Posterior cingulate gyrus (tissue), 11 donors: ENCODE data around the gene DDX11.
"Not testable (repeated sequence)": the region's sequence is repeated elsewhere in the genome, so short reads cannot be mapped to it uniquely, and the experiment has no call there.

ENCODE experiments used
- DNase-seq, 10 donors: peaks; one replicate each; pipeline versions ENCODE4 v3.0.0 to v3.0.0-alpha.2; 2020 to 2021; ENCODE audit warnings: mixed read lengths in 3 of 10
- intact Hi-C: fragments of 100-400 bp; cut with DNase I; formaldehyde crosslinking; loops from one replicate; pipeline ENCODE4 v1.15.1; 2023

Gene DDX11

DNA sequence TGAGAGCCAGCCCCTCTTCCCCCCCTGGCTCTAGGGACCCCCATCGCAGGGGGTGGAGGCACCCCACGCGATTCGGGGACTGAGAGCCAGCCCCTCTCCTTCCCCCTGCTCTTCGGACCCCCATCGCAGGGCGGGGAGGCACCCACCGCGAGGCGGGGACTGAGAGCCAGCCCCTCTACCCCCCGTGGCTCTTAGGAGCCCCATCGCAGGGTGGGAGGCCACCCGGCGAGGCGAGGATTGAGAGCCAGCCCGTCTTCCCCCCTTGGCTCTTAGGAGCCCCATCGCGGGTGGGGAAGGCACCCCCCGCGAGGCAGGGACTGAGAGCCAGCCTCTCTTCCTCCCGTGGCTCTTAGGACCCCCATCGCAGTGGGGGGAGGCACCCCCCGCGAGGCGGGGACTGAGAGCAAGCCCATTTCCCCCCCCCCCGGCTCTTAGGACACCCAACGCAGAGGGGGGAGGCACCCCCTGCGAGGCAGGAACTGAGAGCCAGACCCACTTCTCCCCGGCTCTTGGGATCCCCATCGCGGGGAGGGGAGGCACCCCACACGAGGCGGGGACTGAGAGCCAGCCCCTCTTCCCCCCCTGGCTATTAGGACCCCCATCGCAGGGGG, 45.6 kb downstream of the DDX11 start:
- intact Hi-C loops: no loop called here
- DNase-seq: peak in 1 of 10 donors; percentile 80

DNA sequence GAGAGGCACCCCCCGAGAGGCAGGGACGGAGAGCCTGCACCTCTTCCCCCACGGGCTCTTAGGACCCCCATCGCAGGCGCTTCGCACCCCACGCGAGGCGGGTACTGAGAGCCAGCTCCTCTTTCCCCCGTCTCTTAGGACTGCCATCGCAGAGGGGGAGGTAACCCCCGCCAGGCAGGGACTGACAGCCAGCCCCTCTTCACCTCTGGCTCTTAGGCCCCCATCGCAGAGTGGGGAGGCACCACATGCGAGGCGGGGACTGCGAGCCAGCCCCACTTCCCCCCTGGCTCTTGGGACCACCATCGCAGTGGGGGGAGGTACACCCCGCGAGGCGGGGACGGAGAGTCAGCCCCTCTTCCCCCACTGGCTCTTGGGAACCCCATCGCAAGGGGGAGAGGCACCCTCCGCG, 46.1 kb downstream of the DDX11 start:
- no peak for DNase-seq
- intact Hi-C loops: no loop called here

DNA sequence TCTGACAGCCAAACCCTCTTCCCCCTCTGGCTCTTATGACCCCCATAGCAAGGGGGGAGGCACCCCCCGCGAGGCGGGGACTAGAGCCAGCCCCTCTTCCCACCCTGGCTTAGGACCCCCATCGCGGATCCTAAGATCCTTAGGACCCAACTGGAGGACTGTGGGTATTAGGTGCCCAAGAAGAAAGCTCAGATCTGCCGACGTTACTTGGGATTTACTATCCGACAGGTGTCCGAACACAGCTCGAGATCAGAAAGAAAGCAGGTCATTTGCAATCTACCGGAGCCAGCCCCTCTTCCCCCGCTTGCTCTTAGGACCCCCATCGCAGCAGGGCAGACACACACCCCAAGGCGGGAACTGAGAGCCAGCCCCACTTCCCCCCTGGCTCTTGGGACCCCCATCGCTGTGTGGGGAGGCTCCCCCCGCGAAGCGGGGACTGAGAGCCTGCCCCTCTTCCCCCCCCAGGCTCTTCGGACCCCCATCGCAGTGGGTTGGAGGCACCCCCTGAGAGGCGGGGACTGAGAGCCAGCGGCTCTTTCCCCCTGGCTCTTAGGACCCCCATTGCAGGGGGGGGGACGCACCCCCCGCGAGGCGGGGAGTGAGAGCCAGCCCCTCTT, 46.8 kb downstream of the DDX11 start:
- no peak for DNase-seq

DNA sequence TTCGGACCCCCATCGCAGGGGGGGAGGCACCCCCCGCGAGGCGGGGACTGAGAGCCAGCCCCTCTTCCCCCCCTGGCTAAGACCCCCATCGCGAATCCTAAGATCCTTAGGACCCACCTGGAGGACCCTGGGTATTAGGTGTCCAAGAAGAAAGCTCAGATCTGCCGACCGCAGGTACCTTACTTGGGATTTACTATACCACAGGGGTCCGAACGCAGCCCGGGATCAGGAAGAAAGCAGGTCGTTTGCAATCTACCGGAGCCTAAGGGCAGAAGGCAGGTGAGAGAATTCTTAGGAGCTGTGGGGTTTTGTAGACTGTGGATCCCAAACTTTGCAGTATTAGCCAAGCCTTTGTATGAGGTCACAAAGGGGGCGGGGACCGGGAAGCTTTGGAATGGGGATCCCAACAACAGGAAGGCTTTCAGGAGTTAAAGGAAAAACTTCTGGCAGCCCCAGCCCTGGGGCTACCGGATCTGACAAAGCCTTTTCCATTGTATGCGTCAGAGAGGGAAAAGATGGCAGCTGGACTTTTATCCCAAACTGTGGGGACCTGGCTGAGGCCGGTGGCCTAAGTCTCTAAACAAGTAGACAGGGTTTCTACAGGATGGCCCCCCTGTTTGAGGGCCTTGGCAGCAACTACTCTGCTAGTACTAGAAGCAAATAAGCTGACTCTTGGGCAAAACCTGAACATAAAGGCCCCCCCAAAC, 47.5 kb downstream of the DDX11 start:
- DNase-seq, intact Hi-C loops: not testable (repeated sequence)

More for the DNA sequence above, 46.8 kb downstream of the DDX11 start:
- intact Hi-C loops: no loop called here

DNA sequence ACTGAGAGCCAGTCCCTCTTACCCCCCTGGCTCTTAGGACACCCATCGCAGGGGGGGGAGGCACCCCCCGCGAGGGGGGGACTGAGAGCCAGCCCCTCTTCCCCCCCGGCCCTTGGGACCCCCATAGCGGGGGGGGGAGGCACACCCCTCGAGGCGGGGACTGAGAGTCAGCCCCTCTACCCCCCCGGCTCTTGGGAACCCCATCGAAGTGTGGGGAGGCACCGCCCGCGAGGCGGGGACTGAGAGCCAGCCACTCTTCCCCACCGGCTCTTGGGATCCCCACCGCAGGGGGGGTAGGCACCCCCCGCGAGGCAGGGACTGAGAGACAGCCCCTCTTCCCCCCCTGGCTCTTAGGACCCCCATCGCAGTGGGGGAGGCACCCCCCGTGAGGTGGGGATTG, 48.8 kb downstream of the DDX11 start:
- intact Hi-C loops: no loop called here
- DNase-seq: peak in 1 of 10 donors; percentile 69

DNA sequence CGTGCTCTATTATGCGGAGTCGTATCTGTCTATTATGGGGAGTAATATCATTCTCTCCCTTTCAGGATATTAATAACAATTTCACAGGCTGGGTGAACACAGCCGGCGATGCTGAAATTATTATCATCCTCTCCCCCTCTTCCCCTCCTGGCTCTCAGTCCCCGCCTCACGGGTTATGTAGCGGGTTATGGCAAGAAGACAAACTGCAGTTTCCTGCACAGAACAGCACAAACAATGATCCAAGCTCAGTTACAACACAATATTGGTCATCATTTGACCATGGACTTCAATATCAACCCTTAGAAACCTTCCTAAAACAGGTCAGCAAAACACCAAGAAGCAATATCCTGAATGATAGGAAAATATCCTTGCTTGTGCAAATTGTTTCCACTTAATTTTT, 50.5 kb downstream of the DDX11 start:
- DNase-seq, intact Hi-C loops: not testable (repeated sequence)

DNA sequence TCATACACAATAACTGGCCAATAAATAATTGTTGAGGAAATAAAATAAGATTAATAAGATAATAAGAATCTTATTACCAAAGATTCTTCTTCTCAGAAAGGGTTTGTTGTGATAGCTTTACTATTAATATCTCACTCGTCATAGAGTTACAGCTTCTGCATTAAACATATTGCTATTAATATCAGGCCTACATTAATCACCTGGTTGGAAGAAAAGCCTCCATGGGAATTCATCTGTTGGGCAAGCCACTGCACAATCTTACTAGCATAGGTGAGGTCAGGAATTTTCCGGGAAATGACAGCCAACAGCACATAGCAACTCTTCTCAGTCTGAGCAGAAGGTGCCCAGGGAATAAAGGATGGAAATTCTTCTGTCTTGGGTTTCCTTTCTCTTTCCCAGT, 51.5 kb downstream of the DDX11 start:
- intact Hi-C loops, DNase-seq: not testable (repeated sequence)

DNA sequence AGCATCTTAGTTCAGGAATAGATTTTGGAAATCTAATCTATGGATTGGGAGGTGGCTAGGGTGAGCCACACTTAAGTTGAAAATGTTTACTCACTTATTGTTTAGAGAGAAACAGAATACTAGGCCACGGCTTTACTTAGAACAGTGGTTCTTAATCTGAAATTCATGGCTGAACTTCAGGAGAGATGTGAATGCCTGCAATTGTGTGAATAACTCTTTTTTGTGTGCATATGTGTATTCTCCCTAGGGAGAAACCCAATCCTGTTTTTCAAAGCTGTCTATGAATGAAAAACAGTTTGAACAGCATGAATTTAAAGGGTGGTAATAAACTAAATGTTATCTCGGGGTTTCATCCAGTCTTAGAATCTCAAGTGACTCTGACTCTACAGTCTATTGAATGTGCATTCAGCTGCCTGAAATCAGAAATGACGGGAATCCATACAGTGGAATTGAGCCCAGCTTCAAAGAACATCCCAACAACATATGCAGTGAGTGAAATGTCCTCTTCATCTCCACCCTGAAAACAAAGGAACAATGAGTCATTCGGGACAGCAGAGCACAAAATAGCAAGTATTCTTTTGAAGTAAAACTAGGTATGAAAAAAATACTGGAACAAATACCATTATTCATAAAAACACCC, 53.7 kb downstream of the DDX11 start:
- DNase-seq, intact Hi-C loops: not testable (repeated sequence)

DNA sequence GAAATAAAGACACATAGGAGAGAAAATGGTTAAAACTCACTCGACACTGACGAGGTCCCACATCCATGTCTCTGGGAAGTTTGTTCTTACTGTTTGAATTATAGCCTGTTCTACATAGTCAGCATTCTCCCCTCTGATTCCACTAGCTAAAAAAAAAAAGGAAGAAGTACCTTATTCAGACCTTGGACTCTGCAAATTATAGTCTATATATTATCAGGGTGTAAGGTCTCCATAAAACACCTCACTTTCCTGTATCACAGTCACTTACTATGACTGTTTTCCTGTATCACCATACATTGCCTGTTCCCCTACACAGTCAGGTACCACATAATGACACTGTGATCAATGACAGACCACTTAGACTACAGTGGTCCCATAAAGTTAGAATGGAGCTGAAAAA, 62.9 kb downstream of the DDX11 start:
- DNase-seq, intact Hi-C loops: not testable (repeated sequence)

DNA sequence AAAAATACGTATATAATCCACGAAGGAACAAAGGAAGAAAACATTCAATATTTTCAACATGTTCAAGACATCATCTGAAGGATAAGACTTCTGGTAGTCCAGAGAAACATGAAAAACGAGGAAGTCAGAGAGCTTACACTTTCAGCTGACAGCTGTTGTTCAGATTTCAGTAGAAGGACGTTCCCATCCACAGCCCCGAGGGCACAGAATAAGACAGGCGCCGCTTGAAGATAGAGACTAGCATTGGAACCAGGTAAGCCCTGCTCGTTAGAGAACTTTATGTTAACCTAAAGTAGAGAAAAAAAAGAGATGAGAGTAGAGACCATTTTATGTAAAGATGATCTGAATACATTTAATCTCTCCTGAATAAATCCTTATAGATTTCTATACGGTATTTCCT, 71.1 kb downstream of the DDX11 start:
- DNase-seq, intact Hi-C loops: not testable (repeated sequence)

DNA sequence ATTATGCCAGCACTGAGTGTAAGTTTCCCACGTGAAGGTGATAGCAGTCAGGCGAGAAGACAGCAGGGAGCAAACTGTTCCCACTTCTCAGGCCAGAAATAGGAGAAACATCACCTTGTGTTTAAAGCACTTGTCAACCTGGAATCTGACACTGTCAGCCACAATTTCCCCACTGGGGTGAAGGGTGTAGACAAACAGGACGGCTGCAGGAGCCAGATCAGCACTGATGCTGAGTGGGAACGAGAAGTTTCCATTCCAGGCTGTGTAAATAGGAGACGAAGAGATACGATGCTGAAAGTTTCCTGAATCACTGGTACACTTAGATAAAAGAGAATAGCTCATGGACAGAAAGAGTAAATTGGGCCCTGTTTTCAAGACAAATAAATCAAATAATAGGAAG, 71.6 kb downstream of the DDX11 start:
- intact Hi-C loops: not testable (repeated sequence)
- DNase-seq: peak in 1 of 10 donors; percentile 20

DNA sequence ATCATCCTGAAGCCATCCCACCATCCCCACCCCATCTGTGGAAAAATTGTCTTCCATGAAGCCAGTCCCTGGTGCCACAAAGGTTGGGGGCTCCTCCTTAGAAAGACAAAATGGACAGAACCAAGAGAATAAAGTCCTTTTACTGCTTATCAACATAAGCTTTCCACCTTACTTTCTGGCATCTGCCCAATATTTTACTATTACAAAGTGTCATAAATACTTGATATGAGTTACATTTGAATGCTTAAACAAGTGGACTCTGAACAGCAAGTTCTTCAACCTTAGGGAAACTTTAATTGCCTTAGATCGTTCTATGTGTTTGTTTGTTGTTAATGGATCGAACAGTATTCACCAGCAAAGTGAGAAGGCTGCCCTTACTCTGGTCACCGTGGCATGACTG, 73.8 kb downstream of the DDX11 start:
- intact Hi-C loops, DNase-seq: not testable (repeated sequence)

DNA sequence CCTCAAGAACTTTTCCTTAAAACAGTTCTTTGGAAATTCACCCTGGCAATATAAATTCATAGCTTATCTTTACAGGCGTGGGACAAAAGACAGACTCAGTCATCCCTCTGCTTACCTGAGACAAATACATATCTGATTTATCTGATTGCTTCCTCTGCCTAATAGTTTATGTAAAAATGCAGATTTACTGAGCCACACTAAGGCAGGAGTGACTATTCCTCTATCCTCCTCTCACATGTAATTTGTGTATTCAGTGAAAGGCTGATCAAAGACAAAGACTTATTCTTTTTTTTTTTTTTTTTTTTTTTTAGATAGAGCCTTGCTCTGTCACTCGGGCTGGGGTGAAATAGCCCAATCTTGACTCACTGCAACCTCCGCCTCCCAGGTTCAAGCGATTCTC, 77.1 kb downstream of the DDX11 start:
- intact Hi-C loops, DNase-seq: not testable (repeated sequence)
